GM23248 (cell line): ENCODE results near the gene ZNF133. TPM values are rescaled to one million over a fixed set of nuclear protein-coding genes. Genes with fewer than 3 reads are reported as not detected.
A peak's percentile ranks its signal among the peaks of the same experiment; 100 is the strongest.

Experiments used
- DNase-seq: peaks from one replicate; pipeline ENCODE4 v3.0.0-alpha.2; 2015
- H2AFZ ChIP-seq: fragments of 200-600 bp; sonication (generic); 2 replicates; pipeline ENCODE4 v1.6.1; 2016; ENCODE audit warnings: antibody characterized with exemption
- H3F3A ChIP-seq: fragments of 200-600 bp; sonication (generic); 2 replicates; pipeline ENCODE4 v1.6.1; 2016; ENCODE audit warnings: mild to moderate bottlenecking, antibody characterized with exemption, mixed run types; ENCODE audit not compliant: insufficient read depth
- H3K27ac ChIP-seq: fragments of 200-600 bp; sonication (generic); 2 replicates; pipeline ENCODE4 v1.5.1; 2016; ENCODE audit warnings: mild to moderate bottlenecking
- H3K27me3 ChIP-seq: fragments of 200-600 bp; sonication (generic); replicated peaks from 2 replicates; pipeline ENCODE4 v1.6.1; 2016; ENCODE audit warnings: mild to moderate bottlenecking; ENCODE audit not compliant: insufficient read depth
- H3K36me3 ChIP-seq: fragments of 200-600 bp; sonication (generic); 2 replicates; pipeline ENCODE4 v1.6.1; 2016; ENCODE audit warnings: low read depth, mild to moderate bottlenecking
- H3K4me1 ChIP-seq: fragments of 200-600 bp; sonication (generic); 2 replicates; pipeline ENCODE4 v1.6.1; 2016; ENCODE audit warnings: mild to moderate bottlenecking; ENCODE audit not compliant: insufficient read depth
- H3K4me2 ChIP-seq: fragments of 200-600 bp; sonication (generic); one replicate; pipeline ENCODE4 v1.6.1; 2016; ENCODE audit warnings: mild to moderate bottlenecking; ENCODE audit not compliant: unreplicated experiment
- H3K4me3 ChIP-seq: fragments of 200-600 bp; sonication (generic); 2 replicates; pipeline ENCODE4 v1.5.1; 2016; ENCODE audit warnings: mild to moderate bottlenecking
- H3K79me2 ChIP-seq: fragments of 200-600 bp; sonication (generic); 2 replicates; pipeline ENCODE4 v1.6.1; 2016; ENCODE audit warnings: mild to moderate bottlenecking; ENCODE audit not compliant: insufficient read depth
- H3K9ac ChIP-seq: fragments of 200-600 bp; sonication (generic); 2 replicates; pipeline ENCODE4 v1.6.1; 2016; ENCODE audit warnings: mild to moderate bottlenecking
- H3K9me2 ChIP-seq: fragments of 200-600 bp; sonication (generic); 2 replicates; pipeline ENCODE4 v1.6.1; 2016; ENCODE audit warnings: mixed run types, mild to moderate bottlenecking, moderate library complexity; ENCODE audit not compliant: insufficient read depth
- H3K9me3 ChIP-seq: fragments of 200-600 bp; sonication (generic); one replicate; pipeline ENCODE4 v1.6.1; 2017; ENCODE audit warnings: low read depth
- H4K20me1 ChIP-seq: fragments of 200-600 bp; sonication (generic); 2 replicates; pipeline ENCODE4 v1.6.0; 2016; ENCODE audit not compliant: insufficient read depth
- EZH2 ChIP-seq: fragments of 200-600 bp; sonication (generic); IDR thresholded peaks from 2 replicates; pipeline ENCODE4 v1.6.1; 2018; ENCODE audit warnings: antibody characterized with exemption, mild to moderate bottlenecking; ENCODE audit not compliant: insufficient read depth, poor library complexity, severe bottlenecking
- EZH2phosphoT487 ChIP-seq: fragments of 200-600 bp; sonication (generic); IDR thresholded peaks from 2 replicates; pipeline ENCODE4 v1.6.1; 2018; ENCODE audit warnings: antibody characterized with exemption, moderate library complexity, mild to moderate bottlenecking, low read depth; ENCODE audit not compliant: insufficient read depth
- WGBS, 2 experiments: methylation state at CpG; one replicate each; pipeline ENCODE4 v1.1.6; 2015 to 2017; ENCODE audit warnings: low lambda C conversion rate in 2 of 2, low coverage in 1 of 2; ENCODE audit errors: missing lambda C conversion rate in 2 of 2; 5-methylcytosine and 5-hydroxymethylcytosine counted together
- in situ Hi-C: fragments of 300-500 bp; cut with MboI; formaldehyde crosslinking; loops from 2 replicates; pipeline ENCODE4 v1.15.0; 2020
- polyA plus RNA-seq: library from polyadenylated mRNA; unstranded; fragments of >200 nt; fragmentation: Nextera tagmentation; extraction: Ambion mirVana; gene quantifications from 2 replicates; pipeline ENCODE4 v1.2.1, GENCODE V29; 2016
- total RNA-seq: library from RNA; depleted of rRNA; stranded (reverse); fragments of >200 nt; shearing (Covaris generic); gene quantifications from 2 replicates; pipeline ENCODE4 v1.2.3, GENCODE V29; 2014

Gene ZNF133
- total and polyA plus RNA-seq, 2 experiments from 2014 or later, result 11.3 to 17.9 TPM

DNA sequence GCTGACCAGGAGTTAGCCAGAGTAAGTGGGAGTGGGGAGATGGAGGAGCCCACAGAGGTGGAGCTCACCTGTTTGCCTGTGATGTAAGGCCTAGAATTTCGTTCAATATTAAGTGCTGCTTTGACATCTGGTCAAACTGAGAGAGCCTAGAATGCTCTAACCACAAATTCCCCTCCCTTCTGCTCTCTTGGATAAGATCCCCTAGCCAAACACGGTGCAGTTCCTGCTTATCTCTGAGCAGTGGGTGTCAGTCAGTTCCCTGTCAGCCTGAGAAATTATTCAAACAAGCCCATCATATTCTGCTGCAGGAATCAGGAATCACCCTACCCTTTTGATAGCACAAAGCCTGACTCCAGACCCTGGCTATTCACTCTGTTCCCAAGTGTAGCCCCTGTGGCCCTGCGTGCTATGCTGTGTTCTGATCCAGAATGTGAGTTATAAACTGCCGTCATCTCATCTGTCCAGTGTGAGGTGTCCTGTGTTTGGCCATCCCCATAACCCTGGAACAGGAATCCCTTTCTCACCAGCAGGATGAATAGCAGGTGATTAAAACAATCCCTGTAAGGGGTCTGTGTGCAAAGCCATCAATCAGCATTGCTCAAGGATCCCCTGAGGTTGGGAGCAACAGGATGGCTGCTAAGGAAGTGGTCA is 31.8 kb upstream of the ZNF133 start:
- Histone ChIP-seq H3K9me2 (no peaks in the 10 kb centered on the region), H3F3A (no peaks in the 10 kb centered on the region), H3K4me1 (no peaks in the 10 kb centered on the region; the same call in 1 of the 2 replicates), H3K9me3 (no peaks in the 10 kb centered on the region), H3K4me3 (no peak overlapping the region), H3K4me2 (no peak overlapping the region), H3K79me2 (no peaks in the 10 kb centered on the region), H4K20me1 (no peaks in the 10 kb centered on the region), H3K27me3 (no peaks in the 10 kb centered on the region), H2AFZ (no peak overlapping the region), H3K36me3 (no peaks in the 10 kb centered on the region), H3K9ac (no peak overlapping the region), H3K27ac (no peak overlapping the region)
- in situ Hi-C loops, result loop anchor here (25.0 kb wide), 1 partner anchor 219 kb away; no protein-coding TSS in a partner anchor
- TF ChIP-seq EZH2 (no peak), EZH2phosphoT487 (no peak)
- no peak for DNase-seq
- WGBS, 2 experiments, result 19 to 29% methylated on average over 4 of the region's 4 CpGs

DNA sequence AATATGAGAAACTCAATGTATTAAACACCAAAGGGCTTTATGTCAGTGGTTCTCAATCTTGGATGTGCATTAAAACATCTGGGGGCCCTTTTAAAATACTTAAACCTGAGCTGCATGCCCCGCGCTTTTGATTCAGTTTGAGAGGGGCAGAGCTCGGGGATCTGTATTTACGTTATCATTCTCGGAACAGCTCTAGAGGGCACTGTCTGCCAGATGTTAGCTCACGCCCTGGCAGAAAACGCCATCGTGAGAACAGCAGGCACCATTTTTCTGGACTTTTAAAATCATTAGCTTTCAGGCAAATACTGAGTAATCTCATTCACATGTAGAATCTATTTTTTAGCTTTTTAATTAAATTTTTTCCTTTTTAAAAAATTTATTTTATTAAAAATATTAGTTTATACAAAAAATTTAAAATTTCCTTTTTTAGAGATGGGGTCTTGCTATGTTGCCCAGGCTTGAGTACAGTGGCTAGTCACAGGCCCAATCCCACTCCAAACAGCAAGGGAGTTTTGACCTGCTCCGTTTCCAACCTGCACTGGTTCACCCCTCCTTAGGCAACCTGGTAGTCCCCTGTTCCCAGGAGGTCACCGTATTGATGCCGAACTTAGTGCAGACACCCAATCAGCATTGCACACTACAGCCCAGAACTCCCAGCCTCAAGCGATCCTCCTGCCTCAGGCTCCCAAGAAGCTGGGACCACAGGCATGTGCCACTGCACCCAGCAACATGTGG is 30.0 kb upstream of the ZNF133 start:
- peak; percentile 13 for DNase-seq
- Histone ChIP-seq H3K4me2 (no peak overlapping the region), H3K9me3 (no peaks in the 10 kb centered on the region), H3K4me1 (no peaks in the 10 kb centered on the region), H4K20me1 (no peaks in the 10 kb centered on the region), H3K4me3 (no peak overlapping the region), H3K27ac (no peak overlapping the region), H3K9me2 (no peaks in the 10 kb centered on the region), H3K9ac (no peak overlapping the region), H3F3A (no peaks in the 10 kb centered on the region), H3K79me2 (no peaks in the 10 kb centered on the region), H2AFZ (no peak overlapping the region), H3K27me3 (no peaks in the 10 kb centered on the region), H3K36me3 (no peaks in the 10 kb centered on the region)
- TF ChIP-seq EZH2phosphoT487, result no peak
- TF ChIP-seq EZH2, result no peak
- in situ Hi-C loops, result loop anchor here (25.0 kb wide), 1 partner anchor 221 kb away; no protein-coding TSS in a partner anchor
- 43 to 44% methylated on average over 12 of the region's 12 CpGs for WGBS, 2 experiments

DNA sequence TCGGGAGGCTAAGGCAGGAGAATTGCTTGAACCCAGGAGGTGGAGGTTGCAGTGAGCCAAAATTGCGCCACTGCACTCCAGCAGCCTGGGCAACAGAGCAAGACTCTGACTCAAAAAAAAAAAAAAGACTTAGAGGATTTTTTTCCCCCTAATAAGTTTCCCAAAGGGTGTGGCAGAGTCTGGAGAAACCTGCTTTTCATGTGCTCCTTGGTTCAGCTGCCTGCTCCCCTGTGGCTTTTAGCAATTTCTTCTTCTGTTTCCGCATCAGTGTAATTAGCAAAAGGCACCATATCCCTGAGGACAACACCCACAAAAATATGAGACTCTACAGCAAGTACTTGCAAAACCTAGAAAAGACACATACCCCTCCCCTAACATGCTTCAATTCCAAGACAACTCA is 28.6 kb upstream of the ZNF133 start:
- no peaks in the 10 kb centered on the region for H3F3A ChIP-seq
- H3K27ac ChIP-seq, result no peak overlapping the region
- H2AFZ ChIP-seq, result no peak overlapping the region
- H3K9ac ChIP-seq, result no peak overlapping the region
- H3K9me2 ChIP-seq, result no peaks in the 10 kb centered on the region
- 30 to 51% methylated on average over 3 of the region's 3 CpGs for WGBS, 2 experiments
- H3K4me1 ChIP-seq, result no peaks in the 10 kb centered on the region
- no peaks in the 10 kb centered on the region for H3K27me3 ChIP-seq
- DNase-seq, result no peak
- H3K36me3 ChIP-seq, result no peaks in the 10 kb centered on the region
- no peaks in the 10 kb centered on the region for H3K79me2 ChIP-seq
- H3K9me3 ChIP-seq, result no peaks in the 10 kb centered on the region
- no peaks in the 10 kb centered on the region for H4K20me1 ChIP-seq
- no peak for TF ChIP-seq EZH2
- TF ChIP-seq EZH2phosphoT487, result no peak
- no peak overlapping the region for H3K4me3 ChIP-seq
- in situ Hi-C loops, result loop anchor here (25.0 kb wide), 1 partner anchor 222 kb away; no protein-coding TSS in a partner anchor
- H3K4me2 ChIP-seq, result no peak overlapping the region

DNA sequence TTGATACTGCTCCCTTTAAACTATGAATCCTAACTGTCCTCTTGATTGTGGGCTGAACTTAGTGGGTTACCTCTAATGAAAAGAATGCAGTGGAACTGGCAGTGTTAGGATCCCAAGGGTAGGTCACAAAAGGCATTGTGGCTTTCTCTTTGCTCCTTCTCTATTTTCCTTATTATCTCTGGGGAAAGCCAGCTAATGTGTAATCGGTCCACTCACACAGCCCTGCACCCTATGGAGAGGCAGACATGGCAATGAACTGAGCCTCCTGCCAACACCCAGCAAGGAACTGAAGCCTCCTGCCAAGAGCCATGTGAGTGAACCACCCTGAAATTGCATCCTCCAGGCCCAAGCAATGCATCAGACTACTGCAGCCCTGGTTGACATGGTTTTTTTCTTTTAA is 24.6 kb upstream of the ZNF133 start:
- no peak overlapping the region for H3K9ac ChIP-seq
- no peaks in the 10 kb centered on the region for H3K79me2 ChIP-seq
- H3K4me1 ChIP-seq, result no peaks in the 10 kb centered on the region
- H2AFZ ChIP-seq, result no peak overlapping the region
- H3K27ac ChIP-seq, result no peak overlapping the region
- no peak overlapping the region for H3K4me3 ChIP-seq
- in situ Hi-C loops, result loop anchor here (25.0 kb wide), 1 partner anchor 226 kb away; no protein-coding TSS in a partner anchor
- H3F3A ChIP-seq, result no peaks in the 10 kb centered on the region
- H3K27me3 ChIP-seq, result peaks cover 7% of the 10 kb centered on the region; the same call in 1 of the 2 replicates
- 42 to 50% methylated on average over 1 of the region's 1 CpG for WGBS, 2 experiments
- no peak overlapping the region for H3K4me2 ChIP-seq
- H3K9me2 ChIP-seq, result no peaks in the 10 kb centered on the region
- no peaks in the 10 kb centered on the region for H3K36me3 ChIP-seq
- H4K20me1 ChIP-seq, result no peaks in the 10 kb centered on the region
- TF ChIP-seq EZH2phosphoT487, result no peak
- TF ChIP-seq EZH2, result no peak
- peak; percentile 14 for DNase-seq
- no peaks in the 10 kb centered on the region for H3K9me3 ChIP-seq
